NCI-H2081 (cell line): ENCODE measurements around the gene ING3.
"Not testable (repeated sequence)": the region's sequence is repeated elsewhere in the genome, so short reads cannot be mapped to it uniquely, and the experiment has no call there.

Source experiments
- DNase-seq, 2 experiments: peaks; one replicate each; lab custom pipeline; 2025; lab: John Stamatoyannopoulos, UW

ING3 gene

DNA sequence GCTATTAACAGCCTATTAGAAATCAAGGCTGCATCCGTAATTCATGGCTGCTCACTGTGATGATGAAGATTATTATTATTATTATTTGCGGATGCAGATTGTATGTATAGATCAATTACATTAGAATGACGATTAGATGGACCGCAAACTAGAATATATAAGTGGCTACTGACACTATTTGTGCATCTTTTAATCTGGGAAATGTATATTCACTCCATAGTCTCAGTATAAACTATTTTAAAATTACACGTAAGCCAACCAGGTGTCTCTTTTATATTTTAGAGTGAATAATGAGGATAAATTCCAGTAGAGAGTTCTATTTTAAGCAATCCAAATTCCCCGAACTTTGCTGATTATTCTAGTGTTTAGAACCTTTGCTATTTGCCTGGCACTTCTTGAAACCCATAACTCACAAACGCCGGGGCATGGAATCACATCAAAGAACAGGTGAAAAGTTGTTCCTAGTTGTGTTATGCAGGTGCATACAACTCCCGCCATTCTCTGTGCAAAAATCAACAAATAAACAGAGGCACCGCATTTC is 509 bp upstream of the ING3 start:
- DNase-seq: no peak

DNA sequence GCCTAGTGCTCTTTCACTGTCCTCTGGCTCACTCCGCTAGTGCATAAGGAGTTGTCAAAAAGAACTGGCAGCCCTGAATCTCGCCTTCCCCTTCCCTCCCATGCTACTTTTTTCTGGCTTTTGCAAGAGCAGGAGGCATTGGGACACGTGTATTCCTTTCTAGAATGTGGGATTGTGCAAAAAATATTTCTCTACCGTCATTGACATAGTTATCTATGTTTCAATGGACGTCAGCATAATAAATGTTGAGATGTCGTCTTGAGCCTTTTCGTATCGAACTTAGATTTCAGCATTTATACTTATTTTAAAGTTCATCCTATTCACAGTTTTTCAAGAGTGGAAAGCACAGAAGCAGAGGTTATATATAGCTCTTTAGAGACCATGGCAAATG is 727 bp downstream of the ING3 start:
- DNase-seq: no peak

DNA sequence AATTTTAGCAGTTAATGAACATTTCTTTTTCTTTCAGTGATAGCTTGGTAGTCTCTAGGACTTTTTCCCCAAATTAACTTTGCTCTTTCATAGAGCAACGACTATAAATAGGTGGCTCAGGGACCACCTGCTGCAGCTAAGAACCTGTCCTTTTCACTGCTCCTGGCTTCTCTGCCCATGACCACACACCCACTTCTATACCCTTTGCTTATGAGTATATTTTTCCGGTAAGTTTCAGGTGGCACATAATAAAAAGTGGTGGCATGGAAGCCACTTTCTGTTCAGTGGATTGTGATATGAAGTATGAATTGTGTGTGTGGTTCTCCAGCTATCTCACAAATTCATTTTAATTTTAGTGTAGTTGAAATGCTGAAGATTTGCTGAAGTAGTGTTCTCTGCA is 1.2 kb downstream of the ING3 start:
- peak in 1 of 2 experiments; percentile 11 for DNase-seq

DNA sequence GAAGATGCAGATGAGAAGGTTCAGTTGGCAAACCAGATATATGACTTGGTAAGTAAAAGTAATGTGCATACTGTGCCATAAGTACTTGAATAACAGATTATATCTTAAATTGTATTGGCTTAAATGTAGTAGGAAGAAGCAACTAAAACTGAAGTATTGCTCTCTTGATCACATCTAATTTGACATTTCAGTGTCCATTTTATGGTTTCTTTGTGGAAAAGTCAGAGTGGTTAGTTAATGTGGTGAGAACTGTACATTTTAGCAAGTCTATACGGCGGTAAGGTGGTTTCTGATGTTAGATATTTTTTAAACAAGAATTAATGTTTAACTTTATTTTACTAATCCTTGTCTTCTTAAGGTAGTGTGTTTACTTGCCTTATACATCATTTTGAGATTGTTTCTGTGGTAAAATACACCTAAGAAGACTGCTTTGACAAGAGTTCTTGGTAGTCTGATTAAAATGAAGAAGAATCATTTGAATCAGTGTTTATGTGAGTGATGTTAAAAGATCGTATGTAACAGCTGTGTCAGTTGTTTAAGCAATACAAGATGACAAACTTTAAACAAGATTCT is 5.1 kb downstream of the ING3 start:
- DNase-seq: no peak

DNA sequence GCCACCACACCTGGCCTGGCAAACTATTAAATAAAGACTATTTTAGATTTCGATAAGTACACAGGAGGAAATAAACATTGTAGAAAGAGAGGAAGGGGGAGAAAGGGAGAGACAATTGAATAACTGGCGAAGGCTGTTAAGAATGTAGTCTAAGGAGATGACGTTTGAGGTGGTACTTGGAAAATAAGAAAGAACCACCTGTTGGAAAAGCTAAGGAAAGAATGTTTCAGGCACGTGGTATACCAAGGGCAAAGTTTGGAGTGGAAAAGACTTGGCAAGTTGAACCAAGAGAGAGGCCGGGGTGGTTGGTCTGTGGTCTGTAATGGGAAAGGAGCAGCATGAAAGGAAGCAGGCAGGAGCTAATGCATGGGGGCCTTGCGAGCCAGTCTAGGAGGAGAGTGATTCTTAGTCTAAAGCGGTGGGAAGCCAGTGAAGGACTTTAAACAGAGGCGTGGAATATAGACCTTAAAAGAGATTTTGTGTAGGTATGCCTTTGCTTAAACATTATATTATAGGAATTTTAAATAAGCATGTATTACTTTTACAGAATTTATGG is 9.4 kb downstream of the ING3 start:
- DNase-seq: no peak

DNA sequence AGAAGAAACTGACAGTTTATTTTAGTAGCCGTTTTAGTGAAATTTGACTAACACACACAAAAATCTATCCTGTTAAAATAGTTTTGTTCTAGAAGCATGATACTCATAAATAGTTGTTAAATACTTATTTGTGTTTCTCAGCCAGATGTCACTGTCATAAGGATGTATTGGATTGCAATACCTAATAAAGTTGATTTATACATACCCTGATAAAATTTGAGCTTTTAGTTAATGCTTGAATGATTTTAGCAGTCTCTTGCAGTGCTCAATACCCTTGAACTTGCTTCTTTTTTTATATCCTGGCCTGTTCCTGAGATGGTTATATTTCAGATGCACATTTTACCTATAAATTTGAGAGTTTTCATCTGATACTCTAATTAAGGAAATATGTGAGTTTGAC is 10.1 kb downstream of the ING3 start:
- no peak for DNase-seq

DNA sequence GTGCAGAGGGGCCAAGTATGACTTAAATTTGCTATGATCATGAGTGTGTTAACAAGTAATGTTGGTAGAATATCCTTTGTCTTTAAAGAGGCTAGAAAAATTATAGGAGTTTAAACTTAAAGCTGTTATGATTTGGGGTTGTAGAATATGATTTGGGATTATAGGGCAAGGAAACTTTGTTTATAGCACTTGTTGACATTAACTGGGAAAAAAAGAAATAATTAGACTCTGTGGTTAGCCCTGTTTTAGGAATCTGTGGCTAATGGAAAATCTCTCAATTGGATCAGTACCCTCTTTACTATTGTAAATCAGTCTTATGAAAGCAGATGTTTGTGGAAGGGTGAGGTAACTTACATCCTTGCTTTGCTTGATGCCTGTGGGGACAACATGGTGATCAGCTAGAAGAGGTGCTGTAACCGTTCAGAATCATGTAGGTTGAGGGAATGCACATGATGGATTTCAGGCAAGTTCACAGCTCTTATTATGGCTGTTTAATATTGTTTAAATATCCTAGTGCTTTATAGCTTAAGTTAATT is 11.1 kb downstream of the ING3 start:
- no peak for DNase-seq

DNA sequence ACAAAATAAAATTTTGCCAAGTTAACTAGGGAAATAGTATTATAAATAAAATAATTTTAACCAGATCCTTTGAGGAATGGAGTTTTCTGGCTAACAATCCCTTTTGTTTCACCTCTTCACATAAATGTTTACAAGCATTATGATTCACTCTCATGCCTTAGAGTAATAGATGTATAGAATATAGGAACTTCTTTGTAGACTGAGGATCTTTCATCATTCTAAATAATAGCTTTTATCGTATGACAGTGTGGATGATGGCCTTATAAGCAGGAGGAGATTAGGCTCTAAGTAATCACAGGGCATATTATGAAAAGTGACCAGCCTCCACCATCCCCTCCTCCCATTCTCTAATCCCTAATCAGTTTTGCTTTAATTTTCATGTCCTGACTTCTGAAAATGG is 13.5 kb downstream of the ING3 start:
- DNase-seq: no peak

DNA sequence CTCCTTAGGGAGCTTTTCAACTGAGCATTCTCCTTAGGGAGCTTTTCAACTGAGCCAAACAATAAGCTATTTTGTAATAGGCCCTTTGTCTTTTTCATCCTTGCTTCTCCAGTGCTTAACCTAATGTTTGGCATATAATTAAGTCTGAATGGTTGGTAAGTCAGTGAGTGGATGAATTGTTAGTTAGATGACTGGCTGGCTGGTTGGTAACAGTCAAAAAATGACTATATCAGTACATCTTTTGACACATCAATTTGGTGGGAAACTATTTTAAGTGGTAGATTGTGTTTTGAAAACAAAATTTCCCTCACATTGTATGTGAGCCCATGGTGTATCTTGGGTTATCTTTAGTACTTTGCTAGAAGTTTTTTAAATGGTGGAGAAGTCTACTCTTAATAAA is 16.4 kb downstream of the ING3 start:
- DNase-seq: peak in 1 of 2 experiments; percentile 56

DNA sequence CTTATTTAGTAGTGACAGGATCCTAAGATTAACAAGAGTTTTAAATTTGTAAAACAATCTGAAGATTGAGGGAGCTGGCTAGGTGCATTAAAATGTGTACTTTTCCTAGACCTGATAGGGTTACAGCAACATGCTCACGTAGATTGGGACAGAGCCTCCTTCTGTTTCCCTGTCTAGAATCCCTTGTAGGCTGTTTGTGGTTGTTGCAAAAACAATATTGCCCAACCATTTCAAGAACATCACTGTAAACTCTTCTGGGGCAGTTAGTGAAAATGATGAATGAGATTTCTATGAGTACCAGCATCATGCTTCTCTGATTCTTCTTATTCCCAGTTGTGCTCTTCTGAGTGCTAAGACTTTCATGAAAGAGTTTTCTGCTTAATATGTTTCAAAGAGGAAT is 23.3 kb downstream of the ING3 start:
- DNase-seq: no peak

DNA sequence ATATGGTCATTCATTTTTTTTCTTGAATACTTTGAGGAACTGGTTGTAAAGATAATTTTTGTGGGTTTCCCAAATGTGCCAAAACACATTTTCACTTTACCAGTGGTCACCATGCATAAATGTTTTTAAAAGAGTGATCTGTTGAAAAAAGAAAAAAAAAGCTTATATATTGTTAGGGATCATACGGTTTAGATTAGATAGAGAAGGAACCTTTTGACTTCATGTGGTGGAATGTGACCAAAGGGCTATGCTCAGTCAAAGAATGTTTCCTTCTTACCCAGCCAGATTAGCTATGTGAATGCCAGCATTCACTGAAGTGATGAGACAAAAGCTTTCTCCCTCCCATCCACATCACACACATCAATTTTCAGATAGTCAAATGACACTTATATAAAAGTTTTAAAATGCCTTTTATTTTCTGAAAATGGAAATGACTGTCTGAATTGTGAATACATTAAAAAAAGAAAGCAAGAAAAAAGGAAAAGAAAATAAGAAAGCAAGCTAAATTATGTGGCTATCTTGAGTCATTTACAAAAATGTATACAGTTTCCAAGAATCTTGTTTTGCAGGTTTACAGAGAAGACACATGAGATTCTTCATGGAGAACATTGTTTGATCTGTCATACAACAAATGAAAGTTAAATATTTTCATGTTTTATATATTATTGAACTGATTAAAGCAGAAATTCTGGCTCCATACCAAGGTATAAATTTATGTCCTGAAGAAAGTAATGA is 29.4 kb downstream of the ING3 start:
- DNase-seq: no peak

DNA sequence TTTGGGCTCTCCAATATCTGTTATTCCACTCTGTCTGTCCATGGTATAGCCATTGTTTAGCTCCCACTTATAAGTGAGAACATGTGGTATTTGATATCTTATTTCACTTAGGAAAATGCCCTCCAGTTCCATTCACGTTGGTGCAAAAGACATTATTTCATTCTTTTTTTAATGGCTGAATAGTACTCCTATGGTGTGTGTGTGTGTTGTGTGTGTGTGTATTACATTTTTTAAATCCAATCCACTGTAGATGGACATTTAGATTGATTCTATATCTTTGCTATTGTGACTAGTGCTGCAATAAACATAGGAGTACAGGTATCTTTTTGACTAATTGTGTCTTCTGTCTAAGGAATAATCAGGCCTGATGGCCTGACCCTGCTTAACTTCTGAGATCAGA is 30.5 kb downstream of the ING3 start:
- DNase-seq: no peak

DNA sequence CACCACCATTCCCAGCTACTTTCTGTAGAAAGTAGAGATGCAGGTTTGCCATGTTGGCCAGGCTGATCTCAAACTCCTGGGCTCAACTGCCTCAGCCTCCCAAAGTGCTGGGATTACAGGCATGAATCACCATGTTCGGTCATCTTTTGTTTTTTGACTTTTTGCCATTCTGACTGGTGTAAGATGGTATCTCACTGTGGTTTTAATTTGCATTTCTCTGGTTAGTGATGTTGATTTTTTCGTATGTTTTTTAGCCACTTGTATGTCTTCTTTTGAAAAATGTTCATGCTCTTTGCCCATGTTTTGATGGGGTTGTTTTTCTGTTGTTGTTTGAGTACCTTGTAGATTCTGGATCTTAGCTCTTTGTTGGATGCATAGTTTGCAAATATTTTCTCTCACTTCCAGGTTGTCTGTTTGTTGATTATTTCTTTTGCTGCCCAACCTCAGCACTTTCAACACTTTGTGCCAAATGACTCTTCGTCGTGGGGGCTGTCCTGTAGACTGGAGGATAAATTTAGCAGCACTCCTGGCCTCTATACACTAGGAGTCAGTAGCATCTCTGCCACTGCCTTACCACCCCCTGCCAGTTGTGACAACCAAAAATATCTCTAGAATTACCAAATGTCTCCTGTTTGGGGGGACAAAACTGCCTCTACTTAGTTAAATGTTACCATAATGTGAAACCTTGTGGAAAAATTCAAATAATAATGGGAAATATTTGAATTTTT is 31.5 kb downstream of the ING3 start:
- DNase-seq: no peak

DNA sequence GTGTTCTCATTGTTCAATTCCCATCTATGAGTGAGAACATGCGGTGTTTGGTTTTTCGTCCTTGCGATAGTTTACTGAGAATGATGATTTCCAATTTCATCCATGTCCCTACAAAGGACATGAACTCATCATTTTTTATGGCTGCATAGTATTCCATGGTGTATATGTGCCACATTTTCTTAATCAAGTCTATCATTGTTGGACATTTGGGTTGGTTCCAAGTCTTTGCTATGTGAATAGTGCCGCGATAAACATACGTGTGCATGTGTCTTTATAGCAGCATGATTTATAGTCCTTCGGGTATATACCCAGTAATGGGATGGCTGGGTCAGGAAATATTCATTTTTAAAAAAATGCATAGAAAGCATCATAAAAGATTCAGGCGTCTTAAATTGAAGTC is 33.0 kb downstream of the ING3 start:
- DNase-seq: not testable (repeated sequence)

DNA sequence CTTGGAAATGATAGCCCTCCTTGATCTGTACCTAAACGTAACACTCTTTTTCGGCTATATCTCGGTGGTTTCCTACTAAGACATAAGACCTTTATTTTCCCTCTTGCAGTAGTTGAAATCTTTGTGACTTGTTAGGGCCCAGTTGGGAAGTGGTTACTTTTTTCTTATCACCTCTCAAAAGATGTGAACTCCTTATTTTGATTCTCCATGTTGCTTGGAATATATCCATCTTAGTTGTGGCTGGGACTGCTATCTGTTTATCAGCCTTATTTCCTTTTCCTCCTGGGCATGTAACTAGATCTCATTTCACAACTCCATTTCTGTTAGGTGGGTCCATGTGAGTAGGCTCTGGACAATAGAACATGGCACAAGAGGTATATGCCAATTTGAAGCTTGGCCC is 33.8 kb downstream of the ING3 start:
- DNase-seq: no peak

DNA sequence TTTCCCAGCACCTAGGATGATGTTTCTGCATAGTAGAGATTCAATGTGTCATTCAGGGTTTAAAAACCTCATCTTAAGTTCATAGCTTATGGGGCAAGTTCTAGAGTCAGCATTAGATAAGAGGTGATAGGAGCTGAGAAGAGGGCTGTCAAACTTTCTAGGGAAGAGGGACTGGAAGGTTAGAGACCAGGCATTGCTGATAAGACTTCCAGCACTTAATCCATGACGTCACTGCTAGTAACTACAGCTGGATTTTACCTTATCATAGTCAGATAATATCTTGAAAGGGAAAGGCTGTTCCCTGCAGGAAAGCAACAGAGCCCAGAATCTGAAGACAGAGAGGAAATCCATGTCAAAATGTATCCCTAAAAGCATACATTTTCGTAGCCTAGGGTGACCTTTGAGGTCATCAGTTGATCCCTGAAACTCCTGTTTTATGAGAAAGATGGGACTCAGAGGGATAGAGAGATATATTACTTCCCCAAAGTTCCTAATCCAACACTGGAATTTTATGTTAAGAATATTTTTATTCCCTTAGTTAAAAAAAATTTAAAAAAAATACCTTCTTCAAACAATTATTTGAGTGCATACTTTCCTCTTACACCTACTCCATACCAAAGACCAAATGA is 34.7 kb downstream of the ING3 start:
- DNase-seq: no peak

DNA sequence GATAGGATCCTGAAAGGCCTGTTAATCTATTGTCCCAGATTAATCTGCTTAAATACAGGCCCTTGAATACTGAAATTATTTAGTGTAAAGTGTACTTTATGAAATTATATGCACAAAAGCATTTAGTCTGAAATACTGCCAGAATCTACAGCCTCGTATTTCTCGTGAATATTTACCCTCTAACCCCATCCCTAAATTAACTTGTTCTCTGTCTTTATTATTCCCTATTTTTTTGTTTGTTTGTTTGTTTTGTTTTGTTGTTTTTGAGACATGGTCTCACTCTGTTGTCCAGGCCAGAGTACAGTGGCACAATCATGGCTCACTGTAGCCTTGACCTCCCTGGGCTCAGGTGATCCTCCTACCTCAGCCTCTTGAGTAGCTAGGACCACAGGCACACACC is 35.3 kb downstream of the ING3 start:
- DNase-seq: no peak

DNA sequence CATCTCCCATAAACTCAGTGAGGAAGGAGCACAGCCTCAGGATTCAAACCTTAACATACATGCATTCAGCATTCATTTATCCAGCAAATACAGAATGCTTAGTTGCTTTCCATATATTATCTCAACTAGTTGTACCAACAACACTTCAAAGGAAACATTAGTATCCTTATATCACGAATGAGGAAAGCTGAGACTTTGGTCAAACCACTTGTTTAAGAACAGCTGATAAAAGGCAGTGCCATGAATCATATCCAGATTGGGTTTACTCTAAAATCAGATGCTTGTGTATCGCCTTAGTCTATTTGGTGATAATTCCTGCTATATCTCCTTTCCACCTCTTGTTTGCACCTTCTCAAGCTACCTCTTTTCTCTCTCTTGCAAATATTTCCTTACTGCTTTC is 36.1 kb downstream of the ING3 start:
- no peak for DNase-seq

DNA sequence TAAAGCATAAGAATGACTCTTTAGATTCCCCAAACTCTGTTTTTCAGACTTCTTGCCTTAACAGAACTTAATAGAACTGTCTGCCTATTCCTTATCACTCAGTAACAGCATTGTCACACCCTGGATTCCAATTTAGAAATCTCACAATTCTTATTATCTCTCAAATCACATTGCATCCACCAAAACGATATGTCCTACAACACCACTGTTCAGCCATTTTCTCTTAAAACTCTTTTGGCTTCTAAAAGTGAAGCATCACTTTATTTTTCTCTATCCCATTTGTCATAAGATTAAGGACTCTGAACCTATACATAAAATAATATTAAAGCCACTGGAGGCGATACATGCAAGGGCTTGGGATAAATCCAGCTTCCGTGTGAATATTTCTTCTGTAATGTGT is 36.7 kb downstream of the ING3 start:
- DNase-seq: no peak

DNA sequence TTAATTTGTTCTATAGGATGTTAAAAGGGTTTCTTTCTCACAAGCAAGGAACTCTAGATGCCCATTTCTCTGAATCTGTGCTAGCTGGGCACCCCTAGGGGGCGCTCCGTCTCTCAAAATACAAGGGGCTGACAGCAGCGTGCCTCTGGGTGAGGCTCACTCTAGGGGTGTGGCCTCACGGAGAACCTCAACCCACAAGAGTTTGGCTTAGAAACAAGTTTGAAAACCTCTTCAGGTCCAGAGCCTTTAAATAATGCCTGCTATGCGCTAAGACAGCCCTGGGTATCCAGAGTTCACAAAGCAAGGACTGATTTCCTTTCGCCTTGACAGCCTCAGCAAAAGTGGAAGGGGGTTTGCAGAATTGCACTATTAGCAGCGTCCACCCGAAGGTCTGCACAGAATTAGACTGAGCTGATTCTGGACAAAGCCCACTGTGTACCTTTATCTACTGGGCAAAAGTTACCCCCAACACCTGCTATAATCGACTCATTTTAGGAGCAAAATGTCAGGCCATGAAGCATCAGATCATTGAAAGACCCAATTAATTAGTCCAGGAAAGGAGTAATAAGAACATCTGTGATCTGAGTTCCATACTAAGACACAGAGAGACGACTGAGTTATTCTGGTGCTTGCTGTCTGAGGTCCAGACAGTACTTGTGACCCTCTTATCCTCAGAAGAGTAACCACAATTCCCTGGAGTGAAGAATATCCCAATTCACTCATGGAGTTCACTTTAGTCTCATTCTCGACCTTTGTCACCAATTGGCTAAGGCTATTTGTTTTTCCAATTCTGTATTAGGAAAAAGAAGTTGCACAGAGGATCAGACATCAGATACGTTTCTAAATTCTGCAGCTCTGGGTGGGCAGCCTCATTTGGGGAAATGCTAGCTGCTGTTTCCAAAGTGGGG is 37.4 kb downstream of the ING3 start:
- peak; percentile 83 to 84 for DNase-seq
